Measurements from ENCODE around the gene NDOR1. TPM values are rescaled to one million over a fixed set of nuclear protein-coding genes. Genes with fewer than 3 reads are reported as not detected.

The NDOR1 gene
- total and polyA plus RNA-seq, 2 of the 8 experiments (the other 6 are each of a cell fraction or from before 2014, with no cell fraction given), result 25.7 to 32.3 TPM

DNA sequence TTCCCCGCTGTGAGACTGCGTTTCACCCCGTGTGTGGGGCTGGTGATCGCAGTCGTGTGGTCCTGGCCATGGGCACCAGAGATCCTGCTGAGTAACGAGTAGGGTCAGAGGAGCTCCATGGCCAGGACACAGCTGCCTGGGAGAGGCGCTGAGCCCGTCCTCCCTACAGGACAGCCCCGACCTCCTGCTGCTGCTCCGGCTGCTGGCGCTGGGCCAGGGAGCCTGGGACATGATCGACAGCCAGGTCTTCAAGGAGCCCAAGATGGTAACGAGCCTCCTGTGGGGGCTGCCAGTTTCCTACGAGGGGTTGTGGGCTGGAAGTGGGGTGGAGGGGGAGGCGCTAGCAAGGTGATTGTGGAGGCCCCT lies 60.6 kb downstream of the NDOR1 start:
- POLR2A ChIA-PET (ENCODE audit: partially characterized antibody), result interaction anchor here (1.2 to 69.9 kb wide), 3 partner anchors 9 to 137 kb away, joined by 3 to 1462 read pairs (median 1462); partner anchors contain the start of genes CYSRT1, NDOR1, NELFB and RNF208
- Histone ChIP-seq H2BK12ac (ENCODE audit: low read depth, low read length) (no peak overlapping the region), H3K4me3 (ENCODE audit: extremely low read depth in 1 of 4, insufficient read depth in 2 of 4, low read depth in 3 of 4, low read length in 4 of 4) (no peak overlapping the region), H3K4me1 (replicated peaks in 1 of 4; ENCODE audit: control insufficient read depth in 3 of 4, insufficient read depth in 4 of 4, low read length in 3 of 4) (no peaks in the 10 kb centered on the region), H3K36me3 (ENCODE audit: control insufficient read depth in 2 of 4, insufficient read depth in 4 of 4, low read length in 3 of 4) (peaks cover 6 to 37% (median 22%) of the 10 kb centered on the region in 4 experiments), H3K9me3 (ENCODE audit: insufficient read depth in 2 of 2, low read depth in 1 of 2, low read length in 1 of 2) (no peaks in the 10 kb centered on the region), H2AFZ (ENCODE audit: low read length) (no peak overlapping the region), H3K14ac (ENCODE audit: insufficient read length) (no peak overlapping the region), H4K91ac (replicated peaks; ENCODE audit: insufficient read length, low read length) (no peak overlapping the region), H3K79me1 (ENCODE audit: low read depth, low read length) (no peaks in the 10 kb centered on the region), H3K4ac (replicated peaks; ENCODE audit: insufficient read length, low read depth, low read length) (no peak overlapping the region), H3K79me2 (ENCODE audit: control insufficient read depth in 1 of 2, insufficient read depth in 2 of 2, low read length in 2 of 2) (no peaks in the 10 kb centered on the region), H3K27ac (ENCODE audit: low read depth, low read length) (no peak overlapping the region), H4K5ac (ENCODE audit: insufficient read length, low read depth, low read length) (no peak overlapping the region), H3K23me2 (ENCODE audit: low read depth, low read length) (no peaks in the 10 kb centered on the region), H3K9ac (replicated peaks in 1 of 4; ENCODE audit: extremely low read depth in 1 of 4, low read depth in 3 of 4, low read length in 3 of 4) (no peak overlapping the region), H3K56ac (replicated peaks; ENCODE audit: insufficient read length, low read depth, low read length) (no peak overlapping the region), H2BK5ac (ENCODE audit: low read depth, low read length) (no peak overlapping the region), H4K8ac (ENCODE audit: extremely low read depth, insufficient read depth, low read length) (no peak overlapping the region), H2BK120ac (replicated peaks; ENCODE audit: low read depth, low read length) (no peak overlapping the region), H3K27me3 (replicated peaks in 1 of 4; ENCODE audit: control insufficient read depth in 3 of 4, extremely low read depth in 1 of 4, insufficient read depth in 3 of 4, low read length in 3 of 4) (no peaks in the 10 kb centered on the region), H3K18ac (ENCODE audit: extremely low read depth, low read length) (no peak overlapping the region), H4K20me1 (replicated peaks in 1 of 2; ENCODE audit: control insufficient read depth in 1 of 2, insufficient read depth in 2 of 2, low read length in 2 of 2) (peaks cover 0 to 10% of the 10 kb centered on the region in 2 experiments), H3K4me2 (ENCODE audit: insufficient read depth in 1 of 2, low read depth in 2 of 2, low read length in 2 of 2) (no peak overlapping the region), H2BK15ac (ENCODE audit: low read length) (no peak overlapping the region), H2AK5ac (ENCODE audit: low read depth, low read length) (no peak overlapping the region), H3K23ac (ENCODE audit: insufficient read length) (no peak overlapping the region), H2BK20ac (ENCODE audit: low read length) (no peak overlapping the region)
- no peak for DNase-seq (ENCODE audit: low read depth in 1 of 2, low spot score in 2 of 2)
- FAIRE-seq, result no peak
- 98% methylated on average over 9 of the region's 15 CpGs; no CpG with 5 or more reads in 1 of the 2 experiments for WGBS, 2 experiments (ENCODE audit: extremely low coverage in 1 of 2, insufficient coverage in 1 of 2, insufficient read length in 1 of 2, insufficient replicate concordance in 2 of 2, low coverage in 1 of 2, low lambda C conversion rate in 2 of 2, missing lambda C conversion rate in 1 of 2)
- CTCF ChIA-PET (ENCODE audit: partially characterized antibody), result interaction anchor here (1.7 to 2.6 kb wide), 5 partner anchors 8 to 30 kb away, joined by 4 to 11 read pairs (median 5); no protein-coding TSS in a partner anchor
- no peak for TF ChIP-seq MAFK (IDR thresholded peaks at IDR 0.05; ENCODE audit: low read depth, low read length)
- no peak for TF ChIP-seq JUND (IDR thresholded peaks at IDR 0.05; ENCODE audit: low read length)
- TF ChIP-seq POLR2AphosphoS5 (IDR thresholded peaks at IDR 0.05; ENCODE audit: low read depth, low read length), result no peak
- no peak for TF ChIP-seq HDAC6 (IDR thresholded peaks at IDR 0.05; ENCODE audit: low read depth, low read length)
- no peak for TF ChIP-seq CTBP2 (IDR thresholded peaks at IDR 0.05; ENCODE audit: borderline replicate concordance, insufficient read depth, insufficient read length, low read length)
- no peak for TF ChIP-seq TAF1 (IDR thresholded peaks at IDR 0.05; ENCODE audit: low read depth, low read length)
- TF ChIP-seq, protein P1, sequence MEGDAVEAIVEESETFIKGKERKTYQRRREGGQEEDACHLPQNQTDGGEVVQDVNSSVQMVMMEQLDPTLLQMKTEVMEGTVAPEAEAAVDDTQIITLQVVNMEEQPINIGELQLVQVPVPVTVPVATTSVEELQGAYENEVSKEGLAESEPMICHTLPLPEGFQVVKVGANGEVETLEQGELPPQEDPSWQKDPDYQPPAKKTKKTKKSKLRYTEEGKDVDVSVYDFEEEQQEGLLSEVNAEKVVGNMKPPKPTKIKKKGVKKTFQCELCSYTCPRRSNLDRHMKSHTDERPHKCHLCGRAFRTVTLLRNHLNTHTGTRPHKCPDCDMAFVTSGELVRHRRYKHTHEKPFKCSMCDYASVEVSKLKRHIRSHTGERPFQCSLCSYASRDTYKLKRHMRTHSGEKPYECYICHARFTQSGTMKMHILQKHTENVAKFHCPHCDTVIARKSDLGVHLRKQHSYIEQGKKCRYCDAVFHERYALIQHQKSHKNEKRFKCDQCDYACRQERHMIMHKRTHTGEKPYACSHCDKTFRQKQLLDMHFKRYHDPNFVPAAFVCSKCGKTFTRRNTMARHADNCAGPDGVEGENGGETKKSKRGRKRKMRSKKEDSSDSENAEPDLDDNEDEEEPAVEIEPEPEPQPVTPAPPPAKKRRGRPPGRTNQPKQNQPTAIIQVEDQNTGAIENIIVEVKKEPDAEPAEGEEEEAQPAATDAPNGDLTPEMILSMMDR (IDR thresholded peaks at IDR 0.05; ENCODE audit: control extremely low read depth in 1 of 3, insufficient read depth in 1 of 3, low read depth in 1 of 3, low read length in 3 of 3), result no peak
- no peak for TF ChIP-seq EGR1 (IDR thresholded peaks at IDR 0.05; ENCODE audit: borderline replicate concordance, low read depth, low read length)
- TF ChIP-seq GABPA (IDR thresholded peaks at IDR 0.05; ENCODE audit: borderline replicate concordance, insufficient read depth, low read length), result no peak
- TF ChIP-seq TEAD4 (IDR thresholded peaks at IDR 0.05; ENCODE audit: low read depth, low read length), result no peak
- TF ChIP-seq CBX8 (IDR thresholded peaks at IDR 0.05; ENCODE audit: borderline replicate concordance, low read depth, low read length), result no peak
- TF ChIP-seq TBP (IDR thresholded peaks at IDR 0.05; ENCODE audit: low read depth, low read length), result no peak

Data from H1 (cell line).